HCT116 (cell line): ENCODE data around the gene FHIT. TPM values are rescaled to one million over a fixed set of nuclear protein-coding genes. Genes with fewer than 3 reads are reported as not detected.
"Not testable (repeated sequence)": the region's sequence is repeated elsewhere in the genome, so short reads cannot be mapped to it uniquely, and the experiment has no call there.

Source experiments
- ATAC-seq: fragments of 200-7000 bp; cut with Tn5 transposase; 2 replicates; pipeline ENCODE4 v1.9.1; 2020; ENCODE audit warnings: mild to moderate bottlenecking, moderate library complexity
- BruUV-seq: library from RNA; stranded (reverse); fragments of 400-500 nt; replicated peaks from 2 replicates; lab custom pipeline; 2021; lab: Mats Ljungman, UMichigan
- CTCF ChIA-PET: fragments of 300-600 bp; sonication (Branson Sonifier 250); formaldehyde crosslinking; loops from one replicate; lab custom pipeline; 2021; ENCODE audit warnings: antibody characterized with exemption; lab: Charles Lee
- POLR2A ChIA-PET: fragments of 300-600, 350-600 bp; sonication (Branson Sonifier 250); formaldehyde crosslinking; loops from one replicate; lab custom pipeline; 2021; ENCODE audit warnings: antibody characterized with exemption; lab: Charles Lee
- RAD21 ChIA-PET, 2 experiments: fragments of 300-600 bp; sonication (Branson Sonifier 250); formaldehyde crosslinking; loops; one replicate each; lab custom pipeline; 2023; ENCODE audit warnings: low total read pairs in 2 of 2; ENCODE audit not compliant: uncharacterized antibody in 2 of 2, unreplicated experiment in 2 of 2, low non-redundant PET in 1 of 2; lab: Charles Lee
- DNase-seq: peaks from one replicate; pipeline ENCODE4 v3.0.0-alpha.2; 2010; ENCODE audit warnings: low read depth, low spot score
- H2AFZ ChIP-seq: fragments of 200-600 bp; shearing (Covaris generic), sonication (generic); 2 replicates; pipeline ENCODE4 v1.6.1; 2017; ENCODE audit warnings: low read depth, mixed run types, mixed read lengths, antibody characterized with exemption, low read length; ENCODE audit not compliant: poor library complexity, severe bottlenecking
- H3K27ac ChIP-seq: 2 replicates; pipeline ENCODE4 v1.5.1; 2012; ENCODE audit warnings: low read depth, low read length
- H3K27me3 ChIP-seq: fragments of 200-600 bp; sonication (generic); 2 replicates; pipeline ENCODE4 v1.6.1; 2016; ENCODE audit warnings: mixed run types, low read length, mixed read lengths; ENCODE audit not compliant: insufficient read depth
- H3K36me3 ChIP-seq, 2 experiments: fragments of 200-500 bp in 1 of 2; fragments of 200-600 bp in 1 of 2; sonication (Bioruptor generic) in 1 of 2; sonication (generic) in 1 of 2; 2 replicates each; pipeline versions ENCODE4 v1.5.1 to v1.6.1; 2014 to 2016; ENCODE audit warnings: low read length in 2 of 2, inconsistent platforms in 1 of 2, mixed read lengths in 1 of 2, mixed run types in 1 of 2; ENCODE audit not compliant: insufficient read depth in 2 of 2, control insufficient read depth in 1 of 2
- H3K4me1 ChIP-seq, 2 experiments: fragments of 200-600 bp in 1 of 2; sonication (generic) in 1 of 2; 2 replicates each; pipeline versions ENCODE4 v1.5.1 to v1.6.1; 2012 to 2017; ENCODE audit warnings: low read length in 2 of 2, inconsistent platforms in 1 of 2, mild to moderate bottlenecking in 1 of 2, mixed read lengths in 1 of 2, mixed run types in 1 of 2, moderate library complexity in 1 of 2; ENCODE audit not compliant: insufficient read depth in 2 of 2, control insufficient read depth in 1 of 2
- H3K4me2 ChIP-seq: fragments of 200-600 bp; sonication (generic); 2 replicates; pipeline ENCODE4 v1.6.1; 2017; ENCODE audit warnings: mixed run types, low read length, mixed read lengths
- H3K4me3 ChIP-seq, 2 experiments: fragments of 200-600 bp in 1 of 2; sonication (generic) in 1 of 2; replicated peaks in 1 of 2; 2 replicates each; pipeline ENCODE4 v1.5.1; 2011 to 2016; ENCODE audit warnings: low read length in 2 of 2, control low read depth in 1 of 2, low read depth in 1 of 2, mild to moderate bottlenecking in 1 of 2, mixed read lengths in 1 of 2, mixed run types in 1 of 2
- H3K79me2 ChIP-seq: fragments of 200-600 bp; sonication (generic); 2 replicates; pipeline ENCODE4 v1.6.1; 2017; ENCODE audit warnings: mild to moderate bottlenecking, mixed run types, low read length, moderate library complexity, mixed read lengths; ENCODE audit not compliant: insufficient read depth
- H3K9ac ChIP-seq: fragments of 200-600 bp; sonication (generic); 2 replicates; pipeline ENCODE4 v1.6.1; 2016; ENCODE audit warnings: low read length, mixed read lengths
- H3K9me2 ChIP-seq: fragments of 200-600 bp; sonication (generic), shearing (Covaris generic); 2 replicates; pipeline ENCODE4 v1.6.1; 2017; ENCODE audit warnings: mixed run types, mild to moderate bottlenecking, moderate library complexity; ENCODE audit not compliant: insufficient read depth
- H3K9me3 ChIP-seq, 2 experiments: fragments of 200-500 bp in 1 of 2; fragments of 200-600 bp in 1 of 2; sonication (Bioruptor generic) in 1 of 2; sonication (generic) in 1 of 2; 2 replicates each; pipeline ENCODE4 v1.6.1; 2014 to 2017; ENCODE audit warnings: low read length in 2 of 2, mixed read lengths in 2 of 2, inconsistent platforms in 1 of 2, low read depth in 1 of 2, mild to moderate bottlenecking in 1 of 2, mixed run types in 1 of 2, moderate library complexity in 1 of 2; ENCODE audit not compliant: control insufficient read depth in 1 of 2, insufficient read depth in 1 of 2
- H4K20me1 ChIP-seq: fragments of 200-600 bp; sonication (generic), shearing (Covaris generic); 2 replicates; pipeline ENCODE4 v1.6.1; 2017; ENCODE audit warnings: mixed run types, mild to moderate bottlenecking, moderate library complexity; ENCODE audit not compliant: insufficient read depth
- ATF3 ChIP-seq: IDR thresholded peaks from 2 replicates; pipeline ENCODE4 v1.6.1; 2012
- CTCF ChIP-seq, 3 experiments: fragments of 200-600 bp in 1 of 3; sonication (generic) in 1 of 3; IDR thresholded peaks in 2 of 3; conservative IDR thresholded peaks in 1 of 3; 2 replicates each; pipeline ENCODE4 v1.5.1; 2012 to 2017; ENCODE audit warnings: low read depth in 2 of 3, low read length in 2 of 3, antibody characterized with exemption in 1 of 3, borderline replicate concordance in 1 of 3, control low read depth in 1 of 3, mild to moderate bottlenecking in 1 of 3, mixed read lengths in 1 of 3, mixed run types in 1 of 3, moderate library complexity in 1 of 3; ENCODE audit not compliant: insufficient read depth in 1 of 3
- EZH2 ChIP-seq: fragments of 200-600 bp; sonication (generic); IDR thresholded peaks from 2 replicates; pipeline ENCODE4 v1.6.1; 2017; ENCODE audit warnings: antibody characterized with exemption, mixed run types
- FOSL1 ChIP-seq: IDR thresholded peaks from 2 replicates; pipeline ENCODE4 v1.6.1; 2012; ENCODE audit warnings: low read depth
- JUND ChIP-seq: IDR thresholded peaks from 2 replicates; pipeline ENCODE4 v1.6.1; 2012
- POLR2A ChIP-seq: IDR thresholded peaks from 2 replicates; pipeline ENCODE4 v1.7.0; 2011; ENCODE audit warnings: borderline replicate concordance; ENCODE audit not compliant: insufficient read depth, insufficient read length; ENCODE audit errors: extremely low read depth
- RAD21 ChIP-seq: IDR thresholded peaks from 2 replicates; pipeline ENCODE4 v1.6.1; 2012; ENCODE audit warnings: low read depth, mild to moderate bottlenecking
- REST ChIP-seq: IDR thresholded peaks from 2 replicates; pipeline ENCODE4 v1.6.1; 2012; ENCODE audit warnings: low read depth
- SIN3A ChIP-seq: IDR thresholded peaks from 2 replicates; pipeline ENCODE4 v1.6.1; 2012; ENCODE audit warnings: low read depth
- SP1 ChIP-seq: IDR thresholded peaks from 2 replicates; pipeline ENCODE4 v1.6.1; 2012; ENCODE audit warnings: low read depth
- SRF ChIP-seq: IDR thresholded peaks from 2 replicates; pipeline ENCODE4 v1.6.1; 2012; ENCODE audit warnings: low read depth
- TCF7L2 ChIP-seq: IDR thresholded peaks from 2 replicates; pipeline ENCODE4 v1.7.0; 2011; ENCODE audit warnings: borderline replicate concordance, inconsistent platforms; ENCODE audit not compliant: insufficient read depth, insufficient read length; ENCODE audit errors: extremely low read depth
- YY1 ChIP-seq: IDR thresholded peaks from 2 replicates; pipeline ENCODE4 v1.6.1; 2011; ENCODE audit warnings: low read length, low read depth, moderate library complexity, mild to moderate bottlenecking; ENCODE audit not compliant: insufficient replicate concordance; ENCODE audit errors: extremely low read depth
- ZFX ChIP-seq: fragments of 450-650 bp; IDR thresholded peaks from 2 replicates; pipeline ENCODE4 v1.6.1; 2017
- ZNF274 ChIP-seq: fragments of 200-500 bp; sonication (Bioruptor generic); IDR thresholded peaks from 2 replicates; pipeline ENCODE4 v1.6.1; 2014; ENCODE audit warnings: mild to moderate bottlenecking, low read depth, low read length, inconsistent platforms
- intact Hi-C: fragments of 100-400 bp; cut with micrococcal nuclease; formaldehyde crosslinking; loops from 2 replicates; pipeline ENCODE4 v1.10.0; 2022
- total RNA-seq: library from RNA; stranded (reverse); gene quantifications from one replicate; pipeline ENCODE4 v1.2.1, GENCODE V29; 2021; ENCODE audit not compliant: unreplicated experiment

FHIT gene
- total RNA-seq, 1 experiment from 2014 or later: 20.1 TPM

GRCh38 chr3:61190205-61190604 is 61.0 kb downstream of the FHIT start:
- H4K20me1 ChIP-seq, DNase-seq, H3K36me3 ChIP-seq, H3K9me3 ChIP-seq, H3K27ac ChIP-seq, H3K4me2 ChIP-seq, RAD21 ChIA-PET, ATAC-seq, intact Hi-C loops, POLR2A ChIA-PET, H3K4me1 ChIP-seq, H3K27me3 ChIP-seq, H3K9me2 ChIP-seq, H3K4me3 ChIP-seq, H3K79me2 ChIP-seq, H3K9ac ChIP-seq, H2AFZ ChIP-seq, CTCF ChIA-PET, BruUV-seq: not testable (repeated sequence)

- Histone ChIP-seq H3K27ac (no peak overlapping the region), H3K4me2 (no peak overlapping the region), H4K20me1 (no peaks in the 10 kb centered on the region), H3K9me3 (no peaks in the 10 kb centered on the region), H3K4me3 (no peak overlapping the region), H3K79me2 (no peaks in the 10 kb centered on the region), H3K27me3 (no peaks in the 10 kb centered on the region), H3K9me2 (no peaks in the 10 kb centered on the region), H3K4me1 (peaks cover 11 to 19% of the 10 kb centered on the region in 2 experiments), H3K36me3 (no peaks in the 10 kb centered on the region), H2AFZ (no peak overlapping the region), H3K9ac (no peak overlapping the region)
- ATAC-seq (no peak), DNase-seq (no peak)
- ChIA-PET RAD21 (no interaction called here), CTCF (no interaction called here), POLR2A (no interaction called here)
- TF ChIP-seq REST (no peak), CTCF (IDR thresholded peaks at IDR 0.05 in 2 of 3, conservative IDR thresholded peaks at IDR 0.05 in 1 of 3; ENCODE audit: borderline replicate concordance in 1 of 3, insufficient read depth in 1 of 3, low read depth in 2 of 3, low read length in 2 of 3) (no peak), ATF3 (no peak), RAD21 (no peak), SIN3A (no peak), JUND (no peak), SRF (no peak), FOSL1 (no peak), EZH2 (no peak), TCF7L2 (no peak), ZNF274 (no peak), ZFX (no peak), POLR2A (no peak), YY1 (no peak), SP1 (no peak)
- BruUV-seq: no TSS peak
- intact Hi-C loops: no loop called here
Observed at GRCh38 chr3:61186030-61186429, 65.2 kb downstream of the FHIT start.
